ENCODE data around the gene SYNE2. TPM values are rescaled to one million over a fixed set of nuclear protein-coding genes. Genes with fewer than 3 reads are reported as not detected.
"Not testable (repeated sequence)": the region's sequence is repeated elsewhere in the genome, so short reads cannot be mapped to it uniquely, and the experiment has no call there.

SYNE2 gene
- total RNA-seq, 1 donor from 2014 or later = 145 TPM

DNA sequence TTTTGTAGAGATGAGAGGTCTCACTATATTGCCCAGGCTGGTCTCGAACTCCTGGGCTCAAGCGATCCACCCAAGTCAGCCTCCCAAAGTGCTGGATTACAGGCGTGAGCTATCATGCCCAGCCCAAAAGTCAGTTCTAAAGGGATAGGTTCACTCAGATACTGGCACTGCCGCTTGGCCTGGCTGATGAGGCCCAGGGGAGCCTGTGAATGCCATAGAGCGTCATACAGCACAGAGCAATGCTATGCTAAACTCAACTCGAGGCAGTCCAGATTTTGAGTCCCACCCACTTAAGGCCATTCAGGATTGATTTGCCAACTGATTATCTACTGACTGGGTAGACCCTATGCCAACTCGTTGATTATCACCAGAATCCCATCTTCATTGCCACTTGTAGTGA, 262.0 kb downstream of the SYNE2 start:
- no peaks in the 10 kb centered on the region for H3K4me1 ChIP-seq
- H3K9me3 ChIP-seq = no peaks in the 10 kb centered on the region
- no peak overlapping the region for H3K27ac ChIP-seq
- TF ChIP-seq, protein P1, sequence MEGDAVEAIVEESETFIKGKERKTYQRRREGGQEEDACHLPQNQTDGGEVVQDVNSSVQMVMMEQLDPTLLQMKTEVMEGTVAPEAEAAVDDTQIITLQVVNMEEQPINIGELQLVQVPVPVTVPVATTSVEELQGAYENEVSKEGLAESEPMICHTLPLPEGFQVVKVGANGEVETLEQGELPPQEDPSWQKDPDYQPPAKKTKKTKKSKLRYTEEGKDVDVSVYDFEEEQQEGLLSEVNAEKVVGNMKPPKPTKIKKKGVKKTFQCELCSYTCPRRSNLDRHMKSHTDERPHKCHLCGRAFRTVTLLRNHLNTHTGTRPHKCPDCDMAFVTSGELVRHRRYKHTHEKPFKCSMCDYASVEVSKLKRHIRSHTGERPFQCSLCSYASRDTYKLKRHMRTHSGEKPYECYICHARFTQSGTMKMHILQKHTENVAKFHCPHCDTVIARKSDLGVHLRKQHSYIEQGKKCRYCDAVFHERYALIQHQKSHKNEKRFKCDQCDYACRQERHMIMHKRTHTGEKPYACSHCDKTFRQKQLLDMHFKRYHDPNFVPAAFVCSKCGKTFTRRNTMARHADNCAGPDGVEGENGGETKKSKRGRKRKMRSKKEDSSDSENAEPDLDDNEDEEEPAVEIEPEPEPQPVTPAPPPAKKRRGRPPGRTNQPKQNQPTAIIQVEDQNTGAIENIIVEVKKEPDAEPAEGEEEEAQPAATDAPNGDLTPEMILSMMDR (IDR thresholded peaks at IDR 0.05) = no peak
- TF ChIP-seq POLR2A (IDR thresholded peaks at IDR 0.05) (no peak), POLR2AphosphoS5 (IDR thresholded peaks at IDR 0.05; ENCODE audit: insufficient read depth in 1 of 2, low read depth in 1 of 2) (no peak)
- DNase-seq (ENCODE audit: extremely low spot score in 2 of 2) = no peak
- no peaks in the 10 kb centered on the region for H3K27me3 ChIP-seq
- no peak overlapping the region for H3K4me3 ChIP-seq
- H3K36me3 ChIP-seq = peaks cover 0 to 20% of the 10 kb centered on the region in 2 donors
- intact Hi-C loops (cut with DNase I) = no loop called here

DNA sequence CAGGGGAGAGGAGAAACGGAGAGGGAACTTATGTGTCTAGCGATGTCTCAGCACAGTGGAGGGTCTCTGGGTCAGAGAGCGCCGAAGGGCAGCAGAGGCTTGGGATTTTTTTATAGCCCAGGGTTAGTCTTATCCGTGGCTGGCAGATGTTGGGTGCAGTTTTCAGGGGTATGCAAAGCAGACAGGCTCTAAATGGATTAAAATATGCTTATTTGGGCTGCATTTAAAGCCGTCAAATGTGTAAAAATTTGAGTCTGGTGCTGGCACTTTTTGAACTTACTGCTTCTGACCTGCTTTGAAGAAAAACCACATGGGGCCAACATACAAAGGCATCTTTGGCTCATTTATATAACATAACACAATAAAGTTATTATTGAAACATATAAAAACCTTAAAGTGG, 262.6 kb downstream of the SYNE2 start:
- H3K36me3 ChIP-seq = peaks cover 0 to 20% of the 10 kb centered on the region in 2 donors
- intact Hi-C loops (cut with DNase I) = no loop called here

DNA sequence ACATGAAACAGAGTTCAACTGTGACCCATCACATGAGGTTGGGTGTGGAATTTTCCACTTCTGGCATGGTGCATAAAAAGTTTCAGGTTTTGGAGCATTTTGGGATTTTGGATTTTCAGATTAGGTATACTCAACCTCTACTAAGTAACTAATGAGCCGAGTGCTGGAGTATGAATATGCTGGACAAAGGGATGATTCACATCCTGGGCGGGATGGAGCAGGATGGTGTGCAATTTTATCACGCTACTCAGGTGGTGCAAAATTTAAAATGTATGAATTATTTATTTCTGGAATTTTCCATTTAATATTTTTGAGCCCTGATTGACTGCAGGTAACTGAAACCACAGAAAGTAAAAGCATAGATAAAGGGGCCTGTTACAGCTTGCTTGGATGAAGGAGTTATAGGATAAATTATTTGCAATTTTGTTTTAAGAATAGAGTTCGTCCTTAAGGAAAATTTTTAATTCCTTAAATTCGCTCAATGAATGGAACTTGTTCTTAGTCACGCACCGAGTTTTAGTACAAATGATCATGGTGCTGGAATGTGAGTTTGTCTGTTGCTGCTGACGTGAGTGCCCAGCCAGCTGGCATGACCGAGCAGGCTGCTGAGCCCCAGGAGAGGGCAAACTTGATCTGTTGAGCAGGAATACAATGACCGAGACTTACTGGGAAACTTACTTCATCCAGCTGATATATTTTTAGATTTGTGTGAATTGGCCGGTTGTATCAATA, 265.0 kb downstream of the SYNE2 start:
- H3K4me3 ChIP-seq = no peak overlapping the region
- H3K27ac ChIP-seq = no peak overlapping the region
- DNase-seq (ENCODE audit: extremely low spot score in 2 of 2) = no peak
- intact Hi-C loops (cut with DNase I) = no loop called here
- no peak for TF ChIP-seq POLR2A (IDR thresholded peaks at IDR 0.05)
- TF ChIP-seq, protein P1 (IDR thresholded peaks at IDR 0.05) = no peak
- no peak for TF ChIP-seq POLR2AphosphoS5 (IDR thresholded peaks at IDR 0.05; ENCODE audit: insufficient read depth in 1 of 2, low read depth in 1 of 2)
- H3K4me1 ChIP-seq = no peaks in the 10 kb centered on the region
- H3K27me3 ChIP-seq = no peaks in the 10 kb centered on the region
- H3K9me3 ChIP-seq = no peaks in the 10 kb centered on the region
- H3K36me3 ChIP-seq = peaks cover 0 to 39% of the 10 kb centered on the region in 2 donors

More for the DNA sequence above, 262.6 kb downstream of the SYNE2 start:
- Histone ChIP-seq H3K4me1 (no peaks in the 10 kb centered on the region), H3K9me3 (no peaks in the 10 kb centered on the region), H3K27me3 (no peaks in the 10 kb centered on the region), H3K27ac (no peak overlapping the region), H3K4me3 (no peak overlapping the region)
- DNase-seq (ENCODE audit: extremely low spot score in 2 of 2) = no peak
- no peak for TF ChIP-seq POLR2AphosphoS5 (IDR thresholded peaks at IDR 0.05; ENCODE audit: insufficient read depth in 1 of 2, low read depth in 1 of 2)
- TF ChIP-seq, protein P1 (IDR thresholded peaks at IDR 0.05) = no peak
- TF ChIP-seq POLR2A (IDR thresholded peaks at IDR 0.05) = no peak

DNA sequence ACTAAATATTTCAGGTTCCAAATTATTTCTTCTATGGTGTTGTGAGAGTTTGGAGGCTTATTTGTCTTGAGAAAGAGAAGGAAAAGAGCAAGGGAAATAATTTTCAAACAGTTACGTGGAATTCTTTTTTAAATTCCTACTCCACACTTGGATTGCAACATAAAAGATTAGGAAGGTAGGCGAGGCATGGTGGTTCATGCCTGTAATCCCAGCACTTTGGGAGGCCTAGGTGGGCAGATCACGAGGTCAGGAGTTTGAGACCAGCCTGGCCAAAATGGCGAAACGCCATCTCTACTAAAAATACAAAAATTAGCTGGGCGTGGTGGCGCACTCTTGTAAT, 265.6 kb downstream of the SYNE2 start:
- H3K4me1 ChIP-seq; H3K27me3 ChIP-seq; H3K27ac ChIP-seq; intact Hi-C loops (cut with DNase I); DNase-seq (ENCODE audit: extremely low spot score in 2 of 2); H3K9me3 ChIP-seq; H3K4me3 ChIP-seq: not testable (repeated sequence)
- H3K36me3 ChIP-seq = peaks cover 0 to 41% of the 10 kb centered on the region in 2 donors

DNA sequence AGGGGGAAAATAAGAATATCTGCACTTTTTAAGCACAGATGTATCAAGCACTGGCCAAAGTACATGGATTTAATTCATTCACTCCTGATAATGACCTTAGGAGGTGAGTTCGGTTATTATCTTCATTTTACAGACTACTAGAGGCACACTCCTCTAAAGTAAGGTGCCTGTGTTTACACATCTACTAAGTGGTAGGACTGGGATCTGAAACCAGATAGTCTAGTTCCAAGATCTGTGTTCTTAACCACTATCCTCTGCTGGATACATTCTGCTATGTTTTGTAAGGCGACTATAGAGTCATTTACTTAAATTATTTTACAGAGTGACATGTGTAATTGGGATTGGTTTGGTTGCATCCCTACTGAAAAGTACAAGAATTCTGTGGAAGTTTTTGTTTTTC, 266.1 kb downstream of the SYNE2 start:
- Histone ChIP-seq H3K4me3 (no peak overlapping the region), H3K9me3 (no peaks in the 10 kb centered on the region), H3K27ac (no peak overlapping the region), H3K36me3 (peaks cover 0 to 41% of the 10 kb centered on the region in 2 donors), H3K4me1 (no peaks in the 10 kb centered on the region), H3K27me3 (no peaks in the 10 kb centered on the region)
- DNase-seq (ENCODE audit: extremely low spot score in 2 of 2) = no peak
- intact Hi-C loops (cut with DNase I) = no loop called here
- no peak for TF ChIP-seq POLR2A (IDR thresholded peaks at IDR 0.05)
- TF ChIP-seq POLR2AphosphoS5 (IDR thresholded peaks at IDR 0.05; ENCODE audit: insufficient read depth in 1 of 2, low read depth in 1 of 2) = no peak
- TF ChIP-seq, protein P1 (IDR thresholded peaks at IDR 0.05) = no peak

Data from vagina (tissue), 2 donors.